ENCODE measurements around the gene GFER.
"Not testable (repeated sequence)": the region's sequence is repeated elsewhere in the genome, so short reads cannot be mapped to it uniquely, and the experiment has no call there.

The GFER gene

DNA sequence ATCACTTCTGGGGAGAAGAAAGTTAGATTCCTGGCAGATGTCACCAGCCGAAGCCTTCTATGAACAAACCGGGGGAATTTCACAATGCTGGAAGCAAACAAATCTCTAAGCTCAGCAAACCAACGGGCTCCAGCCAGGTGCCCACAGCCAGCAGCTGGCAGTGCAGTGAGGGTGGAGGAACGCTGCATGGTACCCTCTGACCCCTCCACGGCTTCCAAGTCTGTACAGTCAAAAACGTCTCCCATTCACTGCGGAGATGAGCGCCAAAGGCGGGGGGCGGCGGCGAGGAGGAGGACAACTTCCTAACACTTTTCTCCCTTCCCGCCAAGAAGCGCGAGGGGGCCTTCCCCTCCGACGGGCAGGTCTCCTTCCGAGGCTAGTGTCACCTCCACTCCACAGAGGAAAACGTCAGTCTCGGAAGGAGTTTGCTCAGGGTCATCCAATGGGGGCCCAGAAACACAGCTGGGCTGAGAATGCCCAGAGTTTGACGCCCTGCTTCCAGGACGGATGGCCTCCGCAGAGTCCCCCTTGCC is 24.7 kb downstream of the GFER start:
- no peak for DNase-seq

DNA sequence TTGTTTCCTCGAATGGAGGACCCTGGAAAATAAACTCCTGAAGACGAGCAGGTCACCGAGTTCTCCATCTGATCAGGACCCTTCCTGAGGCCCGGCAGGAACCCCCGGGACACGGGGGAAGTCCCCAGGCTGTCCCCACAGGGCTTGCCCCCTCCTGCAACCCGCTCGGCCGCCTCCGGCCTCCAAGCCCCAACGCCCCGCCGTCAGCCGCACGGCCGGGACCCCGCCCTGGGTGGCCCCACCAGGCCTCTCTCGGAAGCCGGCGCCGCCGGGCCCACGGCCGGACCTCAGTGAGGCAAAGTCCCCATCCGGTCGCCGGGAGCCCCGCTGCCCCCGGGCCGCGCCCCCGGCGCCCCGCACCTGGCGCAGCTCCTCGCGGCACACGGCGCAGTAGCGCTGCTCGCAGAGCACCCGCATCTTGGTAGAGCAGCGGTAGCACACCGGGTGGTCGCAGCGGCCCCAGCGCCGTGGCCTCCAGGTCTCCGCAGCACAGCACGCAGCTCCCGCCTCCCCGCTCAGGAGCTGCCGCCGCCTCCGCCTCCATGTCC is 25.2 kb downstream of the GFER start:
- no peak for DNase-seq

DNA sequence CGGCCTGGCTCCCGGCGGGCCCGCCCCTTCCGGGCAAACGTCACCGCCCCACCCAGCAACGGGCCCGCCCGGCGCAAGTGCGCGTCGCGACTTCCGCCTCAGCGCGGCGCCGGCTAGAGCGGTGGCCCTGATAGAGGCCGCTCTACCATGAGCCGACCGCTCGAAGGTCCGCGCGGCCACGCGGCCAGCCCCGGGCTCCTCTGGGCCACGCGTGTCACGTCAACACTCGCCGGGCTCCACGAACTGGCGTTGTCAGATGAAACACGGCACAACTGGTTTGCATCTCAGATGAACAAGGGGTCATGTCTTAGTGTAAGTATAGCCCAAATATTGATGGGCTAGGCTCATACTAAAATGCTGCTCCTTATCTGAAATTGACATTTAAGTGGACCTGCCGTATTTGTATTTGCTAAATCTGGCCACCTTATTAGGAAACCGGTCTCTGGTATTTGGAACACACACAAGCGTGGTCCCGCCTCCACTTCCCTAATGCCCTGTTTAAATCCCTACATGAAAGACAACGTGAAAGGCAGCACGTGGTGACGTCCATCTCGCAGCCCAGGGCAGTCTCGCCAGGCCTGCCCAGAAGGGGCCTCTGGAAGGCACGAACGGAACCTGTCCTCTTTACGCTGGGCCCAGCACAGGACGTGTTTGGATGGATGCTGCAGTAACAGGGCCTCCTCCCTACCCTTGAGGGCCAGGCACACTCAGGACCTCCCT is 26.0 kb downstream of the GFER start, which contains the start of gene ZNF598:
Gene ZNF598, minus strand, starts transcription at position 31 of the 720 bp plus-strand sequence.
- DNase-seq: peak; percentile 58 to 69

DNA sequence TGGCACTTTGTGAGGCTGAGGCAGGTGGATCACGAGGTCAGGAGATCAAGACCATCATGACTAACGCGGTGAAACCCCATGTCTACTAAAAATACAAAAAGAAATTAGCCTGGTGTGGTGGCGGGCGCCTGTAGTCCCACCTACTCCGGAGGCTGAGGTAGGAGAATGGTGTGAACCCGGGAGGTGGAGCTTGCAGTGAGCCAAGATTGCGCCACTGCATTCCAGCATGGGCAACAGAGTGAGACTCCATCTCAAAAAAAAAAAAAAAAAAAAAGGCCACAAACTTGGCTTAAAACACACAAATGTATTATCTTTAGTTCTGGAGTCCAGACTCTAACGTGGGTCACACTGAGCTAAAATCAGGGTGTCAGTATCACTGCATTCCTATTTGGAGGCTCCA is 27.7 kb downstream of the GFER start:
- DNase-seq: not testable (repeated sequence)

DNA sequence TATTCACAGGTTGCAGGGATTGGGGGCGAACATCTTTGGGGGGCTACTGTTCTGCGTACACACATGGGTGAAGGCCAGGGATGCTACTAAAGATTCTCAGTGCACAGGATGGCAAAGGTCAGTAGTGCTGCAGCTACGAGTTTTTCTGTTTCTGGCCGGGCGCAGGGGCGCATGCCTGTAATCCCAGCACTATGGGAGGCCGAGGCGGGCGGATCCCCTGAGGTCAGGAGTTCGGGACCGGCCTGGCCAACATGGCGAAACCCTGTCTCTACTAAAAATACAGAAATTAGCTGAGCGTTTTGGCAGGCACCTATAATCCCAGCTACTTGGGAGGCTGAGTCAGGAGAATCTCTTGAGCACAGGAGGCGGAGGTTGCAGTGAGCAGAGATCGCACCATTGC is 29.5 kb downstream of the GFER start:
- DNase-seq: no peak

DNA sequence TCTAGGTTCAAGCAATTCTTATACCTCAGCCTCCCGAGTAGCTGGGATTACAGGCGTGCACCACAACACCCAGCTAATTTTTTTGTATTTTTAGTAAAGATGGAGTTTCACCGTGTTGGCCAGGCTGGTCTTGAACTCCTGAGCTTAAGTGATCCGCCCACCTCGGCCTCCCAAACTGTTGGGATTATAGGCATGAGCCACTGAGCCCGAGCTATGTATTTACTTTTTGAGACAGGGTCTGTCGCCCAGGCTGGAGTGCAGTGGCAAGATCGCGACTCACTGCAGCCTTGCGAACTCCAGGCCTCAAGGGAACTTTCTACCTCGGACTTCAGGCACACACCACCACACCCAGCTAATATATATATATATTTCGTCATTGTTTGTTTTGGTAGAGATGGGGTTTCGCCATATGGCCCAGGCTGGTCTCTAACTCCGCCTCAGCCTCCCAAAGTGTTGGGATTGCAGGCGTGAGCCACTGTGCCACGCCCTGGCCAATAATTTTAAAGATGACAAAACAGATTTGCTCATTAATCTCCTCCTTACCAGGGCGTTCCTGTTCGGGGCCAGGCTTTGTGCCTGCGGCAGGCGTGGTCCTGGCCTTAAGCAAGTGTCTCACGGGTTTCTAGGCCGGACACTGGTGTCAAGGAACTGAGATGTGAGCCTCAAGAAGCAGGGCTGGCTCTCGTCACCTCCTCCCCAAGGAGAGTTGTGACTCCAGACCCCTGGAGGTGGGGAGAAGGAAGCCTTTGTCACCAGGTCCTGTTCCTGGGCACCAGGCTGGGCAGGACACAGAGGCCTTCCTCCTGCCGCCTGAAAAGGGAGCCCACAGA is 31.3 kb downstream of the GFER start:
- DNase-seq: no peak

DNA sequence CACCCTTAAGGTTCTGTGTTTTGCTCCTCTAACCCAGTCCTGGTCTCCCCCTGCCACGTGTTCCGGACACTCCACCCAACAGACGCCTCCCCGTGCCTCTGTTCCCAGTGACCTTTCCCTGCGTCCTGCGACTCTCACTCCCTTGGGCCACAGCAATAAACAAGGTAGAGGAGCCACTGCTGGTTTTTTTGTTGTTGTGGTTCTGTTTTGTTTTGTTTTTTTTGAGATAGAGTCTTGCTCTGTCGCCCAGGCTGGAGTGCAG is 31.9 kb downstream of the GFER start:
- no peak for DNase-seq

DNA sequence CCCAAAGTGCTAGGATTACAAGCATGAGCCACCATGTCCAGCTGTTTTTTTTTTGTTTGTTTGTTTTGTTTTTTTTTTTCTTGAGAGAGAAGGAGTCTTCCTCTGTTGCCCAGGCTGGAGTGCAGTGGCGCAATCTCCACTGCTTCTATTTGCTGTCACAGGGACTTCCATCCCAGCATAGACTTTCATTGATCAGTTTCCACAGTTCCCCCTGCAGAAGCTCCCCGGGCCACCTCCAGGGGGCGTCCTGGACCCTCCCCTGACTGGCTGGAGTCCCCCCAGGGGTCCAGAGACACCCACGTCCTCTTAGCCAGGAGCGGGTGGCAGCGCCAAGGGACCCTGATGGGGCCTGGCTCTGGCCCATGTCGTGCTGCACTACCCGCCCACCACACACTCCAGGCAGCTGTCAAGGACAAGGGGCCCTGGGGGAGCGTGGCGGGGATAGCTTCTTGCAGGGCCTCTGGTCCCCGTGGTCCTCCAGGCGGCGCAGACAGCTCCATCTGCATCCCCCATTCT is 32.5 kb downstream of the GFER start:
- DNase-seq: no peak

DNA sequence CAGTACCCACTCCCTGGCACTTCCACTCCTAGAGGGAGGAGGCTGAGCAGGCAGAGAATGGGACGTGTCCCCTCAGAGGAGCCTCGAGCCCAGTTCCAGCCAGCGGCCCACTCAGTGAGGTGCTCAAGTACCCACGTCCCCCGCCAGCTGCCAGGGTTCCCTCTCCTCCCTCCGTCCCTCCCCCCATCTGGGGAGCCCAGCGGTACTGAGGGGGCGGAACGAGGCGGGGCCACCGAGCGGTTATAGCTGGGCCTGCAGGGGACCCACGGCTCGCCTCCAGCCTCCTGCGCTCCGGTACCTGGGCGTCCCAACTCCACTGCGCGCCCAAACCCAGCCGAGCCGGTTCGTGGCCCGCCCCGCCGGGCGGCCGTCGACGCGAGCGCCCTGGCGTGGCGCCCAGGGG is 35.5 kb downstream of the GFER start, which contains the start of gene NPW:
Gene NPW, plus strand, starts transcription at position 268 of the 403 bp plus-strand sequence.
- no peak for DNase-seq

DNA sequence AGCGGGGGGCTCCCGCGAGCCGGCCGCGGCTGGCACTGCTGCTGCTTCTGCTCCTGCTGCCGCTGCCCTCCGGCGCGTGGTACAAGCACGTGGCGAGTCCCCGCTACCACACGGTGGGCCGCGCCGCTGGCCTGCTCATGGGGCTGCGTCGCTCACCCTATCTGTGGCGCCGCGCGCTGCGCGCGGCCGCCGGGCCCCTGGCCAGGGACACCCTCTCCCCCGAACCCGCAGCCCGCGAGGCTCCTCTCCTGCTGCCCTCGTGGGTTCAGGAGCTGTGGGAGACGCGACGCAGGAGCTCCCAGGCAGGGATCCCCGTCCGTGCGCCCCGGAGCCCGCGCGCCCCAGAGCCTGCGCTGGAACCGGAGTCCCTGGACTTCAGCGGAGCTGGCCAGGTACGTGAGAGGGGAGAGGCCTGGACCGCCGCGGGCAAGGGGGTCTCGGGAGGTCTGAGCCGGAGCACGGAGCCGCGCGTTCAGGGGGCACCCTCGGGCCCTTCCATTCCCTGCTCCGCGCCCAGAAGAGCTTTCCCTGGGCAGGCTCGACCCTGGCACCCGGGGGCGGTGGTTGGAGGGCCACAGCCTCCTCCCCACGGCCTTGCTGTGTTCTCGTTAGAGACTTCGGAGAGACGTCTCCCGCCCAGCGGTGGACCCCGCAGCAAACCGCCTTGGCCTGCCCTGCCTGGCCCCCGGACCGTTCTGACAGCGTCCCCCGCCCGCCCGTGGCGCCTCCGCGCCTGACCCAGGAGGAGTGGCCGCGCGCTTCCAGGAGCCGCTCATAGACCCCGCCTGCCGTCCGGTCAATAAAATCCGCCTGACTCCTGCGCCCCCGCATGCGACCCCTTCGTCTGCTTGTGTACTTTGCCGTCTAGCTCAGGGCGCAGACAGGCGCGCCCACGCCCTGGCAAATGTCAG is 36.2 kb downstream of the GFER start:
- DNase-seq: no peak

DNA sequence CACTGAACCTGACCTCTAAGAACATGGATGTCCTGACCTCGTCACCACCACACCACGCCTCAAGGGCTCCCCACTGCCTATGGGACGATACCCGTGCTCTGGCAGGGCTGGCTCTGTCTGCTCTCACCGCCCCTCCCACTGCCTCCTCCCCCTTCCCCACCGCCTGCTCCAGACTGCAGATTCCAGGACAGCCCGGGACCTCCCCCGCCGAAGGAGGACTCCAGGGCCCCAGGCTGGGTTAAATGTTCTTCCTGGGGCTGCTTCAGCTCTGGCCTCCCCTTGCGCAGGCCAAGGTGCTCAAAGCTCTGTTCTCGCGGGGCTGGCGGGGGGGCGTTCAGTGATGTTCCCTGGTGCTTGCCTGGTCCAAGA is 38.7 kb downstream of the GFER start:
- no peak for DNase-seq

DNA sequence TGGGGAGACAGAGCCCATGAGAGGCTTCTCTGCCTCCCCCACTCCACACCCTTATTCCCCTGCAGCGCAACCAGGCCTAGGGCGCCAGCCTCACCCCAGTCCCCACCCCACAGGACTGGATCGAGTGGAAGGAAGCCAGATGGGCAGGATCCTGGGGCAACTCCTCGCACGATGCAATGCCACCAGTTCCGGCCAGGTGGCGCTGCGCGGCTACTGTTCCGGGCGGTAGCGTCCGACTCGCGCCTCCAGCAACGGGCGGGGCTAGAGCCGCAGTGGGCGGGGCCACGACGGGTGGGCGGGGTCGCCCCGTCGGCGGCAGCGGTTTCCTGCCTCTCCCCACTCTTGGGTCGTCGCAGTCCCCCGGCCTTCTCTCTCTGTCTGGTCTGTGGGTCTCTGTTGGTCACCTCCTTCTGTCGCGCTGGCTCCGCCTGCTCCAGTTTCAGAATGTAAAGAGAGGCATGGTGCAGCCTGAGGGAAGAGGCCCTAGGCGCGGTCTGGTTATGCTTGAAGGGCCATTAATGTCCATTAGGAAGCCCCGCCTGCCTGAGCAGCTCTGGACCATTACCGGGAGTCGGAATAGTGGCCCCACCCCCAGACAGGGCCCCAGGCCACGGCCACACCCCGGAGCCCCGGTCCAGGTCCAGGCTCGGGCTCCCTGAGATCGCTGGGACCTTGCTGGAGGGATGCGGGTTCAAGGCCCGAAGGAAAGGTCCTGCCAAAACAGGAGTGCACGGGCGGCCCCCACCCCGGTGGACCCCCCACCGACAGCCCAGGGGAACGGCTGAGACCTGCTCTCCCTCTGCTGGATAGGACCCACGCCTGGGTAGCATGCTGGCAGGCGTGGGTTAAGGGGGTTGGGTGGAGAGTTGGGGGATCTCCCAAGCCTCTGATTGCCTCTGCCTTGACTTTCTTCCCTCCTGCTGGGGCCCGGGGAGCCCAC is 39.4 kb downstream of the GFER start:
- DNase-seq: peak; percentile 92 to 93

DNA sequence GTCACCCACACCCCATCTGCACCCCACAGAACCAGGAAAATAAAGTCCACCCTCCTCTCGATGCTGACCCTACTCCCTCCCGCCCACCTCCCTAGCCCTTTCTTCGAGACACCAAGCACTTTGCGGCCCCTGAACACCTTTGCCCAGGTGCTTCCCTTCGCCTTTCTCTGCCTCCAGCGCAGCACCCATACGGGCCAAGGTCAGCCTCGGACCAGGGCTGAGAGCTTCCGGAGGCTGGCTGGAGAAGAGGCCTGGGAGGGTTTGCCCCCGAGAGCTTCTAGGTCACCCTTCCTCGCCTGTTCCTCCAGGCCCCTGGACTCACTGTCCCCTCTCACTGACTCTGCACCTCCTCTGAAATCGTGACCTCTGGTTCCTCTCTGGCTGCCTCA is 40.0 kb downstream of the GFER start:
- no peak for DNase-seq

DNA sequence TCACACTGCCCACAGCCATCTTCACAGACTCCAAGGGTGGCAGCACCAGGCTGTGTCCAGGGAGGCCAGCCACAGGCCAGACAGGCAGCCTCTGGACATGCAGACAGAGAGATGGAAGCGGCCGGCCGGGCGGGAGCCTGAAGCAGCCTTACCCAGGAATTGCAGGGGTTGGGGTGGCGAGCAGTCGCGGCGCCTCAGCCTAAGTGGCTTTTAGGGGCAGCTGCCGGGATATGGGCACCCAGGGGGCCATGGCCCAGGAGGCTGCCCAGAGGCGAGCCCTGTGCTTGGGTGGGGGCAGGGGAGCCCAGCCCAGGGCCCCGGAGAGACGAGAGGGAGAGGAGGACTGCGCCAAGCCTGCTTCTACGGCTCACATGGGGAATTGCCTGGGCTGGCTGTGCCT is 41.3 kb downstream of the GFER start:
- DNase-seq: no peak

DNA sequence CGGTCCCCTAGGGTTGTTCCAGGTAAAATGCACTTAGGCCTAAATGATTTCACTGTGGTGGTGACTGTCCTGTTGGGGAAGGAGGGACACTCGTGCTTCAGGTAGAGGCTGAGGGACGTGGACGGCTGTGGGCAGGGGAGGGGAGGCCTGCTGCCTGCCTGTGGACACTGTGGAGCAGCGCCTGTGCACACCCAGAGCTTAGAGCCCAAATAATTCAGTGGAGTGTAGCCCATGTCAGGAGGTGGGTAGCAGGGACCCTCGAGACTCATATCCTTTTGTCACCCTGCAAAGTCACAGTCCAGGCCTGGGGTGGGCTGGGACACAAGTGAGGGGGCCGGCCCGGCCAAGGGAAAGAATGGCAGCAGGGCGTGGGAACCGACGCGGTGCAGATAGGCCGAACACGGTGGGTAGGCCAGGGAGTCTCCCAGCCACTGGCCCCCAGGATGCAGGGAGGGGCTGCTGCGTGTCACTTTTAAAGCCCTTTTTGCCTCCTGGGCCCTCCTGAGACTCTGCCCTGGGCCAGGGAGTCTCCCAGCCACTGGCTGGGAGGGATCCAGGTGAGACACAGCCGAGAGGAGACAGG is 42.0 kb downstream of the GFER start:
- DNase-seq: no peak

DNA sequence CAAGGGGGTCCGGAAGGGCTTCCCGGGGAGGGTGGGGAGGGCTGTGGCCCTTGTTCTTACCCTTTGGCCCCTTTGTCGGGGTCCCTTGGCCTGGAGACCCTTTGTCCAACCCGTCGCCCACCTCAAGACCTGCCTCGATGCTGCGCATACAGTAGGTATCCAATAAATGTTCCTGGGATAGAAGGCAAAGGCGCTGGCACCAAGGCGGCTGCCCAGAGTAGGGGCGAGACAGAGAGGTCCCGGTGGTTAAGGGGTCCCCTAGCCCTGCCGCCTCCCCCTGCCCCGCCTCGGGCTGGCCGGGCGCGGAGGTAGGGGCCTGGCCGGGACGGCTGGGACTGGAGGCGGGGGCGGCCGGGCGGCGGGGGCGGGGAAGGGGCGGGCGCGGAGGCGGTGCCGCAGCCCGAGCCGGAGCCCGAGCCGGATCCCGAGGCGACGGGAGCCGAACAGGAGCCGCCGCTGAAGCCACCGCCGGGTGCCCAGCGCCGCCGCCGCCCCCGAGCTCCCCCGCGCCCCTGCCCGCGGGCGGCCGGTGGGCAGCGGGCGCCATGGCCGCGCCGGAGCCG is 42.5 kb downstream of the GFER start, which contains the start of gene NHERF2:
Gene NHERF2, plus strand, starts transcription at position 442 of the 563 bp plus-strand sequence. Its CDS starts 104 bp downstream, at position 546.
- DNase-seq: no peak

DNA sequence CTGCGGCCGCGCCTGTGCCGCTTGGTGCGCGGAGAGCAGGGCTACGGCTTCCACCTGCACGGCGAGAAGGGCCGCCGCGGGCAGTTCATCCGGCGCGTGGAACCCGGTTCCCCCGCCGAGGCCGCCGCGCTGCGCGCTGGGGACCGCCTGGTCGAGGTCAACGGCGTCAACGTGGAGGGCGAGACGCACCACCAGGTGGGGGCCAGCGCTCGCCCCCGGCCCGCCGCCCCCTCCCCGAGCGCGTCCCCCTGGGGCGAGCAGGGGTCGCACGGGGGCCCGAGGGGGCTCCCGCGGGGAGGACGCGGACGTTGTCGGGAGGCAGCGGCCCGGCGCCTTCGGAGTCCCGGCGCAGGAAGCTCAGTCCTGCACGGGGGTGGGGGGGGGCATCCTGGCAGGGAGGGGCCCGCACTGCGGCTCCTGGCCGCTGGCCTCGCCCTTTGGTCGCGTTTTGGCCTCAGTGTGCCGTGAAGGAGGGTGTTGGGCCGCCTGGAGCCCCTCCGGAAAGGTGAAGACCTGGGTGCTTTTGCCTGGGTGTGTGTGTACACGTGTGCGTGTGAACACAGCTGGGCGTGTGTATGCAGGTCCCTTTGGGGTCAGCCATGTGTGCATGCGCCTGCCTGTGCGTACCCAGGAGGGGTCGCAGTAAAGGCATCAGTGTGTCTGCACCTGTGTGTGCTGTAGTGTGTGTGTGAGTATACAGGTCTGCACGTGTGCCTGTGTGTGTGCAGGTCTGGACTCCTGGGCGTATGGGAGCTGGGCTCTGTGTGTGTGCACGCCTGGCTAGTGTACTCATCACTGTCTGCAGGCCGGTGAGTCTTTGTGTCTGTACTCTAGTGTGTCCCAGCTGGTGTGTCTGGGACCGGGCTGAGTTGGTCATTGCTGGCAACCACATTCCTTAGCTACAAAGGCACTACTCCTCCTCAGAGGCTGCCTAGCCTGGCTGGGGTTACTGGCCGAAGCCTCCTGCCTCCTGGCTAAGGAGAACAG is 43.3 kb downstream of the GFER start:
- peak in 1 of 2 experiments; percentile 10 for DNase-seq

DNA sequence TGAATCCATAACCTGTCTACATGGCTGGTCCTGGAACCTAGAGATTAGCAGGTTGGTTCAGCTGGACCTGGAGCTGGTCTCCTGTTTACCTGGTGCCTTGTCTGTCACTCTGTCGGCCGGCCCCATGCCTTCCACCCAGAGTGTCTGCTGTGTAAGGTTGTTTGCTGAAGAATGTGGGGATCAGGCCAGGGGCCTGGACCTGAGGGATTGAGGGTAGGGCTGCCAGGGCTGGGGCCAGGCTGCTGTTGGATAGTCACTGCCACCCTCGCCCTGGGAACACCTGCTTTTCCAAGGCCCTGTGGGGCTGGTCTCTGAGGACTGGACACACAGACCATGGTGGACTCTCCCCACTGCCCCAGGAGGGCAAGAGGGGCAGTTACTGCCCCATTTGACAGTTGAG is 44.2 kb downstream of the GFER start:
- DNase-seq: no peak

DNA sequence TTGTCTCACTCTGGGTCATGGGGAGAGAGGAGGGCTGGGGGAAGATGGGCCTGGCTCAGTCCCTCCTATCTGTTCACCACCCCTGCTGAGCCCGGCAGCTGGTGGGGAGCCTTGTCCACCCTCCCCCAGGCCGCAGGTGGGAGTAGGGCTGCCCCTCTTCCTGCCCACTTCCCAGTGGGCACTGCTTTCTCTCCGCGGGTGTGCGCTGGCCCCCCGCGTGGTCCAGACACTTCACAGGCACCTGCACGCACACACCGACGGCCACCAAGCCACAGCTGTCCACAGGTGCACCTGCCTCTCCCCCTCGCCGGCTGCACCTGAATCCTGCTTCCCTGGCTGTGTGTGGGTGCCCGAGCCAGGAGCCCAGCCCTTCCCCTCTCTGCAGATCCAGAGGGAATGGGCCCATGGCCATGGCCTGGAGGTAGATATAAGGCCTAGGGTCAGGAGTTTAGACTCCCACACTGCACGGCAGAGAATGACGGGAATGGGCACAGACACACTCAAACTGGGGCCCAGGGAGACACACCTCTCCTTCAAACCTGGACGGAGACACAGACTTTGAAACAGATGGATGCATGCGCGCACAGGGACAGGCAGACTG is 44.7 kb downstream of the GFER start:
- DNase-seq: no peak
